Activated T-cell treated with anti-CD3 and anti-CD28 coated beads, Interleukin-2, amount 50 U/mL, for 24 hours (primary cell): ENCODE data around the gene SPATA31A3.
"Not testable (repeated sequence)": the region's sequence is repeated elsewhere in the genome, so short reads cannot be mapped to it uniquely, and the experiment has no call there.

Experiments
- DNase-seq: peaks from one replicate; pipeline ENCODE4 v3.0.0-alpha.2; 2020
- H3K27ac Mint-ChIP-seq: 2 replicates; pipeline ENCODE4 v1.8.0; 2020; ENCODE audit warnings: mild to moderate bottlenecking, mixed read lengths
- H3K27me3 Mint-ChIP-seq: 2 replicates; pipeline ENCODE4 v1.8.0; 2020; ENCODE audit warnings: mixed read lengths
- H3K36me3 Mint-ChIP-seq: 2 replicates; pipeline ENCODE4 v1.8.0; 2020; ENCODE audit warnings: low read depth, mixed read lengths
- H3K4me1 Mint-ChIP-seq: 2 replicates; pipeline ENCODE4 v1.8.0; 2020; ENCODE audit warnings: low read depth, mixed read lengths
- H3K4me3 Mint-ChIP-seq: 2 replicates; pipeline ENCODE4 v1.8.0; 2020; ENCODE audit warnings: mild to moderate bottlenecking, moderate library complexity, mixed read lengths
- H3K9me3 Mint-ChIP-seq: 2 replicates; pipeline ENCODE4 v1.8.0; 2020; ENCODE audit warnings: mixed read lengths

Gene SPATA31A3

DNA sequence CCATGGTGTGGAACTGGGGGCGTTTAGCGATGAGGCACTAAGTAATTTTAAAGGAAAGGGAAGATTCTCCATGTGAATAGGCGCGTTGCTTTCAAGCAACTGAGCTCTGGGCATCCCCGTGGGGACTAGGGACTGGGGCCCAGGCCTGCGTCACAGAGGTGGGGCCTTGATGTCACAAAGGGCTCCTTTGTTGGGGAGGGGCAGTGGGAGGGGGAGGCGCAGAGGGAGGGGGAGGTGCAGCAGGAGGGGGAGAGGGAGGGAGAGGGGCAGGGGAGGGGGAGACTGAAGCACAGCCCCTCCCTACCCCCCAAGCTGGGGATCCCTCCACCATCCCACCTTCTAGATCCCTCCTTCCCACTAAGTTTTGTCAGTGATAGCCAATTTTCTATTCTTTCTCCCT lies at the start of gene SPATA31A3:
TSS of gene SPATA31A3 (minus strand) at position 101 of the 400 bp plus-strand sequence. CDS start at position 72, 29 bp downstream.
- H3K4me1 Mint-ChIP-seq: not testable (repeated sequence)

DNA sequence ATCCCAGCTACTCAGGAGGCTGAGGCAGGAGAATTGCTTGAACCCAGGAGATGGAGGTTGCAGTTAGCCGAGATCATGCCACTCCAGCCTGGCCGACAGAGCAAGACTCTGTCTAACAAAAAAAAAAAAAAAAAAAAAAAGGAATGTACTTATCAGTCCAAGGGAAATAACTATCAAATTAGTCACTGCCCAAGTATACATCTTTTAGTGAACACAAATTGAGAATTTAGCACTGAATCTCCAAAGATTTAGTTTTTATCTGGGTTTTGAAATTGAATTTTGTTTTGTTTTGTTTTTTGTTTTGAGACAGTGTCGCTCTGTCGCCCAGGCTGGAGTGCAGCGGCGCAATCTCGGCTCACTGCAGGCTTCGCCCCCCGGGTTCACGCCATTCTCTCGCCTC lies 39.8 kb downstream of the SPATA31A3 start:
- not testable (repeated sequence) for H3K27me3 Mint-ChIP-seq, H3K27ac Mint-ChIP-seq, H3K4me1 Mint-ChIP-seq, H3K4me3 Mint-ChIP-seq, DNase-seq, H3K9me3 Mint-ChIP-seq, H3K36me3 Mint-ChIP-seq

More for the DNA sequence above, at the start of gene SPATA31A3:
- DNase-seq, H3K36me3 Mint-ChIP-seq, H3K4me3 Mint-ChIP-seq, H3K27me3 Mint-ChIP-seq, H3K27ac Mint-ChIP-seq, H3K9me3 Mint-ChIP-seq: not testable (repeated sequence)

DNA sequence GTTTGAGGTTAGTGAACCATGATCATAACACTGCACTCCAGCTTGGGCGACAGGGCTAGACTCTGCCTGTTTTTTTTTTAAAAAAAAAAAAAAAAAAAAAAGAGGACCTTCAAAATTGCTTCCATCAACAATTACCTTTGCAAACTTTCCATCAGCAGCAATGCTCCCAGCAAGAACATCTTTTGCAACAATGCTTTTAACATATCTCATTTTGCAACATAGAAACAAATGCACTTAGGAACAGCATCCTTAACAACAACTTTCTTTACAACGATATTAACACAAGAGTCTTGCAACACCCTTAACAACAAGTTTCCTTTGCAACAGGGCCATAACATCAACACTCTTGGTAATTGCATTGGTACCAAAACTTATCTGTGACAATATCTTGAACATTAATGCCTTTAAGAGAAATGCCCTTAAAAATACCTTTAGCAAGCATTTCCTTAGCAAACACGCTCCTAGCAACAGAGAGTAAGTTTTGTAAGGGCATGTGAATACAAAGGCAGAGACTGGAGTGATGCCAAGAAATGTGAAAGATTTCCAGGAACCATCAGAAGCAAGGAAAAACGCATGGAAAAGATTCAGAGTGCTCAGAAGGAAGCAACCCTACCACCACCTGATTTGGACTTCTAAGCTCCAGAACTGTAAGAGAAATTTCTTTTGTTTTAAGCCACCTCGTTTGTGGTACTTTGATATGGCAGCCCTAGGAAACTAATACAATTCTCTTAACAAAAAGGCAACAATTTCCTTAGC lies 49.8 kb downstream of the SPATA31A3 start:
- not testable (repeated sequence) for H3K9me3 Mint-ChIP-seq, H3K4me3 Mint-ChIP-seq, H3K27ac Mint-ChIP-seq, H3K4me1 Mint-ChIP-seq, H3K27me3 Mint-ChIP-seq, DNase-seq, H3K36me3 Mint-ChIP-seq

DNA sequence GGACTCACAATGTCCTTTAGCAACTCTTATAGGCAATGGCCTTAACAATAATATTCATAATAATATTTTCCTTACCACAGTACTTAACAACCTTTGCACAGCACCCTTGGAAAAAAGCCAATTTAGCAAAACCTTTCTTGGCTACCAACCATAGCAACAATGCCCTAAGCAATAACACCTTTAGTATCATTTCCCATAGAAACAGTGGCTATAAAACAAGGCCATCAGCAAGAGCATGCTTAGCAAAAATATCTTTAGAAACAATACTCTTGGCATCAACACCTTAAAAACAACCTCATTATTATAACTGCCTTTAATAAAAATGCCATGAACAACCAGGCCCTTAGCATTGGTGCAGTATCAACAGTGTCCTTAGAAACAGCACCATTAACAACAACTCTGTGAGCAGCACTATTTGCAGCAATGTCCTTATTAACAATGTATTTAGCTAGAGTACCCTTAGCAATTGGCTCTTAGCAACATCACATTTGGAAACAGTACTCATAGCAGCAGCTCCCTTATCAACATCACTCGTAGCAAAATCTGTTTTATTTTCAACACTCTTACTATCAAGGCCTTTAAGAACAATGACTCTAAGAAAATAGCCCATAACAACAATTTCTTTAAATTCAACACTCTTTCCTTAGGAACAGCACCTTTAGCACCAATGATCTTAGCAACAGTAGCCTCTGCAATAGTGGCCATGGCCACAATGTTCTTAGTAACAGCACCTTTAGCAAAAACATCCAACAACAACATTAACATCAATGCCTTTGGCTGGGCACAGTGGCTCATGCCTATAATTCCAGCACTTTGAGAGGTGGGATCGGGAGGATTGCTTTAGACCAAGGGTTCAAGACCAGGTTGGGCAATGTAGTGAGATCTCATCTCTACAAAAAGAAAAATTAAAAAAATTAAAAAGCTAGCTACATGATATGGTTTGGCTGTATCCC lies 52.2 kb downstream of the SPATA31A3 start:
- H3K4me3 Mint-ChIP-seq, H3K27me3 Mint-ChIP-seq, H3K9me3 Mint-ChIP-seq, DNase-seq, H3K27ac Mint-ChIP-seq, H3K4me1 Mint-ChIP-seq, H3K36me3 Mint-ChIP-seq: not testable (repeated sequence)

DNA sequence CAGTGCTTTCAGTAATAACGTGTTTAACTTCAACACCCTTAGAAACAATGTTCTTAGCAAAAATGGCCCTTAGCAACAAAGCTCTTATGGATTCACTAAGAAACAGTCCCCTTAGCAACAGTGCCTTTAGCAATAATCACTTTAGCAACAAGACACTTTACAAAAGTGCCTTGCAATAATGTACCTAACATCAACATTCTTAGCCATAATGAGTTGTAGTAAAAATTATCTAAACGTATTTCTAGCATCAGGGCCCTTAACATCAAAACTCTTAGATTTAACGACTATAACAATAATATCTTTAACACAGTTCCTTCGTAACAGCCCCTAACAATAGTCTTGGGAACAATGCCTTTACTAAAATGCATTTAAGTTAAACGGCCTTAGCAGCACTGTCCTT lies 54.0 kb downstream of the SPATA31A3 start:
- not testable (repeated sequence) for H3K4me3 Mint-ChIP-seq, H3K4me1 Mint-ChIP-seq, H3K27ac Mint-ChIP-seq, DNase-seq, H3K36me3 Mint-ChIP-seq, H3K9me3 Mint-ChIP-seq, H3K27me3 Mint-ChIP-seq

DNA sequence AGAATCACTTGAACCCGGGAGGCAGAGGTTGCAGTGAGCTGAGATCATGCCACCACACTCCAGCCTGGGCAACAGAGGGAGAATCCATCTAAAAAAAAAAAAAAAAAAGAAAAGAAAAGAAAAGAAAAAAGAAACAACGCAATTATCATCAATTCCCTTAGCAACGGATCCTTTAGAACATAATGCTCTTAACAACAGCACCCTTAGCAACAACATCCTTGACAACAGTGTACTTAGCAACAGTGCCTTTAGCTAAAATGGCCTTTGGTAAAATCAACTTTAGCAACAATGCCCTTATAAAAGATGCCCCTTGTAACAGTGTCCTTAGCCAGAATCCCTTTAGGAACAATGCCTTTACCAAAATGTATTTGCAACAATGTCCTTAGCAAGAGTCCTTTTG lies 54.7 kb downstream of the SPATA31A3 start:
- not testable (repeated sequence) for H3K27me3 Mint-ChIP-seq, H3K4me1 Mint-ChIP-seq, H3K4me3 Mint-ChIP-seq, H3K36me3 Mint-ChIP-seq, H3K9me3 Mint-ChIP-seq, DNase-seq, H3K27ac Mint-ChIP-seq
